ENCODE measurements around the gene PTH1R. TPM values are rescaled to one million over a fixed set of nuclear protein-coding genes. Genes with fewer than 3 reads are reported as not detected.

The PTH1R gene
- total RNA-seq, 1 donor, result not detected

- H3K4me3 ChIP-seq (ENCODE audit: low read depth, low read length), result no peak overlapping the region
- TF ChIP-seq CTCF (IDR thresholded peaks at IDR 0.05; ENCODE audit: insufficient read depth, low read length), result no peak
- DNase-seq (ENCODE audit: low read depth), result no peak
Observed at GRCh38 chr3:46888705-46889104, 11.2 kb downstream of the PTH1R start.

GRCh38 chr3:46889381-46890110 is 12.0 kb downstream of the PTH1R start:
- DNase-seq (ENCODE audit: low read depth), result no peak
- no peak overlapping the region for H3K4me3 ChIP-seq (ENCODE audit: low read depth, low read length)
- no peak for TF ChIP-seq CTCF (IDR thresholded peaks at IDR 0.05; ENCODE audit: insufficient read depth, low read length)

DNA sequence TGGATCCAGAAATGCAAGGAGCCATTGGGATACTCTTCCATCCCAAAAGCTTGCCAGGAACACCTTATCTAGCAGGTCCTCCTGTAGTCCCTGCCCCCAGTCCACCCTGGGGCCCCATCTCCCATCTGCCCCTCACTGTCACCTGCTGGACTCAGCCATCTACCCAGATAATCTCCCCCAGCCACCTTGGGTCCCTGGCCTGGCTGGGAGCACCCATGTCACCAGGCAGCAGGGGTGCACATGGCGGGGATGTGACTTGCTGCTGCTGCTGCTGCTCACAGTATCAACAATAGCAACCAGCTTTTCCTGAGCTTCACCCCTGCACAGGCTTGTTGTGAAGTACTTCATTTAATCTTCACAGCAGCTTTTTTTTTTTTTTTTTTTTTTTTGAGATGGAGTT is 12.6 kb downstream of the PTH1R start:
- no peak for TF ChIP-seq CTCF (IDR thresholded peaks at IDR 0.05; ENCODE audit: insufficient read depth, low read length)
- no peak for DNase-seq (ENCODE audit: low read depth)

GRCh38 chr3:46891132-46891531 is 13.6 kb downstream of the PTH1R start:
- TF ChIP-seq CTCF (IDR thresholded peaks at IDR 0.05; ENCODE audit: insufficient read depth, low read length), result no peak
- DNase-seq (ENCODE audit: low read depth), result no peak
- no peak overlapping the region for H3K4me3 ChIP-seq (ENCODE audit: low read depth, low read length)

More for the DNA sequence above, 12.6 kb downstream of the PTH1R start:
- no peak overlapping the region for H3K4me3 ChIP-seq (ENCODE audit: low read depth, low read length)

DNA sequence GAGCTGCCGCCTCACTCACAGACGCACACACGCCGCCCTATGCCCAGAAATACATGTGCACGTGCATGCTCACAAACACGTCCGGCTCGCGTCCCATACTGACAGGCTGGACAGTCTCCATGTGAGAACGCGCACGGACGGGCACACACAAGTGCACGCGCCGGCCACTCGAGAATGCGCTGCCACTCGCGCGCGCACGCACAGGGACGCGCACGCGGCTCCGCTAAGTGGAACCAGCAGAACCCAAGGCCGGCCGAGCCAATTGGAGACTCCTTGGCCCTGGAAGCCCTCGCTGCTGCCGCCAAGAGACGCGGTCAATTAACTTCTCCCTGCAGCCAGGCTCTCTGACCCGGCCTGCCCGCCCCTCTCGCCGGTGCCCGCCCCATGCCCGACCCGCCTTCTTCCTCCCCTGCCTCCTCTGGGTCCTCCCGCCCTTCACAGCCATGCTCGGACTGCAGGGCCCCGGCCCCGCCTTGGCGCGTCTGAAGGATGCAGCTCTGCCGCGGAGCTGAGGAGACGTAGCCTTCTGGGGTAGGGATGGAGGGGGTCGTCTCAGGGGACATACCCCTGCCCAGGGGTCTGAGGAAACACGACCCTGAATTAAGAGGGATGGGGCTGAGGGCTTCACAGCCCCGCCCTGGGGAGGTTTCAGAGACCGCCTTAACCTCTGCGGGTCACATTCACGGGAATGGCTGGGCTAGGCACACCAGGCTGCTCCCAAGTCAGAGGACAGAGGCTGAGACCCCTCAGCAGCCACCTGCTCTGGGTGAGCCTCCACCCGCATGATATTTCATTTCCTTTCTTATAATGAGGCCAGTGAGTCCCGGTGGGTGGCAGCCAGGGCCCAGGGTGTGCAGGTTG is 15.0 kb downstream of the PTH1R start:
- peak overlapping the region; percentile 56 for H3K4me3 ChIP-seq (ENCODE audit: low read depth, low read length)
- TF ChIP-seq CTCF (IDR thresholded peaks at IDR 0.05; ENCODE audit: insufficient read depth, low read length), result no peak
- peak; percentile 35 for DNase-seq (ENCODE audit: low read depth)

DNA sequence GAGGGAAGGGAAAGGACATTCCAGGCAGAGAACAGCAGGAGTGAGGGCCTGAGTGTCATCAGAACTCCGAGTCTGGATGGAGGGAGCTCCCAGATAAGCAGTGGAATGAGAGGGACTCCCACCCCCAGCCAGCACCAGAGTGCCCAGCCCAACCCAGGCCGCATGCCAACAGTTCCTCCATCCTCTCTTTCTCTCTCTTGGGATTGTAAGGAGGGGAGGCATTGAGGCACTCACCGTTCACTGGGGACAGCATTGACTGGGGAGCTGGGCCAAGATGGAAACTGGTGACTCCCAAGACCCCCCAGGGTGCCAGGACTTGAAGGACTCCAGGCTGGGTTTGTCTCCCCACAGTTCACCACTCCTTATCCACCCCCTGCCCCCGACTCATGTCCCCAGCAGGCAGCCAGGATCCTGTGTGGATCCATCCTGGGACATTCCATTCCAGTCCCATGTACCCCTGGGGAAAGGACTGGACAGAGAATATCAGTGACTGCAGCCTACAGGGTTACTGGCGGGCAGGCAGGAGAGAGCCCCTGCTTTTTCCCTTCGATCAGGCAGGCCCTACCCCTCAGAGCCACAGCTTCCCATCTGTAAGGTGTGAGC is 15.7 kb downstream of the PTH1R start:
- DNase-seq (ENCODE audit: low read depth), result no peak
- TF ChIP-seq CTCF (IDR thresholded peaks at IDR 0.05; ENCODE audit: insufficient read depth, low read length), result no peak
- no peak overlapping the region for H3K4me3 ChIP-seq (ENCODE audit: low read depth, low read length)
